ENCODE results near the gene SIN3B.

SIN3B gene

DNA sequence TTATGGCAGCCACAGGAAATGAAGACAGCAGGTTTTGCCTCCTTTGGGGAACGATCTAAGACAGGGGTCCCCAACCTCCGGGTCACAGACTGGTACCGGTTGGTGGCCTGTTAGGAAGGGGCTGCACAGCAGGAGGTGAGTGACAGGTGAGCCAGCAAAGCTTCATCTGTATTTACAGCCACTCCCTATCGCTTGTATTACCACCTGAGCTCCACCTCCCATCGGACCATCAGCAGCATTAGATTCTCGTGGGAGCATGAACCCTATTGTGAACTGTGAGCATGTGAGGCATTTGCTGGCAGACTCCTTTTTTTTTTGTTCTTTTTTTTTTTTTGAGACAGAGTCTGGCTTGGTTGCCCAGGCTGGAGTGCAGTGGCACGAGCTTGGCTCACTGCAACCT is 81.8 kb downstream of the SIN3B start:
- no peak for DNase-seq (ENCODE audit: low spot score)

GRCh38 chr19:16912780-16913179 is 83.6 kb downstream of the SIN3B start:
- no peak for DNase-seq (ENCODE audit: low spot score)

- DNase-seq (ENCODE audit: low spot score): no peak
Measured at GRCh38 chr19:16914421-16914820, 85.2 kb downstream of the SIN3B start.

DNA sequence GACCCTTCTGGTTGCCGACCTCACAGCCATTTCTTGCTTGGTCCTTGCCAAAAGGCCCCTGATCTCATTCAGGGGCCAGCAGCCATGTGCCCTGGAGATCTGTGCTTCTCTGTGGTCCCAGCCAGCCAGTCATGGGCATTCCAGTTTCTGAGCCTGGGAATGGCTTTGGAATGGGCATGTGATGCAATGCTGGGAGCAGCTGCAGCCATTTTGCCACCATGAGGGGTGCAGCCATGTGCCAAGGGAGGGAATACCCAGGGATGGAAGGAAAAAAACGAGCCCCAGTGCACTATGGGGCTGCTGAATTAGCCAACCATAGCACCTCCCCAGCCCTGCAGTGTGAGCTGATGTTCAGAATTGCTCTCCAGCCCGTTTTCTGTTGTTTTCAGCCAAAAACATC is 85.9 kb downstream of the SIN3B start:
- DNase-seq (ENCODE audit: low spot score): no peak

GRCh38 chr19:16915734-16916133 is 86.5 kb downstream of the SIN3B start:
- no peak for DNase-seq (ENCODE audit: low spot score)

- no peak for DNase-seq (ENCODE audit: low spot score)
Measured at GRCh38 chr19:16917401-16917800, 88.2 kb downstream of the SIN3B start.

GRCh38 chr19:16919496-16919895 is 90.3 kb downstream of the SIN3B start:
- no peak for DNase-seq (ENCODE audit: low spot score)

DNA sequence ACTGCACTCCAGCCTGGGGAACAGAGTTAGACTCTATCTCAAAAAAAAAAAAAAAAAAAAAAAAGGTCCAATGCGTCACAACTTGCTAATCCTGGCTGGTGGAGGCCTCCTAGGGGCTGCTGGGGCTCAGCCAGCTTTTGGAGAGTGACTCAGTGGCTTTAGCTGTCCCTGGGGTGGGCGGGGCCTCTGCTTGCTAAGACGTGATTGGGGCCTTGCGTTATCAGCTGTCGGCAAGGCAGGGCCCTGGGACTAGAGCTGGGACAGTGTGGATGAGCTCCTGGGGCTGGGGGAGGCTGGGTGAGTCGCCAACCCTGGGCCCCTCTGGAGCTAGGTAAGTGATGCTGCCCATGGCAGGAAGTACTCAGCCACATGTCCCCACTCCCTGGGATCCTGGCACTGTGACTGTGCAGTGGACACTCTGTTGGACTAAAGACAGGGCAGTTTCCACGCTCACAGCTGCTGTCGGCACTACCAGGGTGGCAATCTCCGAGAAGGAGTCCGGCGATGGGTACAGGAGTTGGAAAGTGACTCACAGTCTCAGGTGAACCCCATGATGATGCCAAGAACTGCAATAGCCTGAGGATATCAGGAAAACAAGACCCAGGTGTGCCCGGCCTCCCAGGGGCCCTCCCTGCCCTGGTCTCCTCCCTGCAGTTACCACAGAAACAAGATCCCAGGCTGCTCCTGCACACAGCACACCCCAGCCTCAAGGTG is 91.8 kb downstream of the SIN3B start:
- peak; percentile 12 for DNase-seq (ENCODE audit: low spot score)

DNA sequence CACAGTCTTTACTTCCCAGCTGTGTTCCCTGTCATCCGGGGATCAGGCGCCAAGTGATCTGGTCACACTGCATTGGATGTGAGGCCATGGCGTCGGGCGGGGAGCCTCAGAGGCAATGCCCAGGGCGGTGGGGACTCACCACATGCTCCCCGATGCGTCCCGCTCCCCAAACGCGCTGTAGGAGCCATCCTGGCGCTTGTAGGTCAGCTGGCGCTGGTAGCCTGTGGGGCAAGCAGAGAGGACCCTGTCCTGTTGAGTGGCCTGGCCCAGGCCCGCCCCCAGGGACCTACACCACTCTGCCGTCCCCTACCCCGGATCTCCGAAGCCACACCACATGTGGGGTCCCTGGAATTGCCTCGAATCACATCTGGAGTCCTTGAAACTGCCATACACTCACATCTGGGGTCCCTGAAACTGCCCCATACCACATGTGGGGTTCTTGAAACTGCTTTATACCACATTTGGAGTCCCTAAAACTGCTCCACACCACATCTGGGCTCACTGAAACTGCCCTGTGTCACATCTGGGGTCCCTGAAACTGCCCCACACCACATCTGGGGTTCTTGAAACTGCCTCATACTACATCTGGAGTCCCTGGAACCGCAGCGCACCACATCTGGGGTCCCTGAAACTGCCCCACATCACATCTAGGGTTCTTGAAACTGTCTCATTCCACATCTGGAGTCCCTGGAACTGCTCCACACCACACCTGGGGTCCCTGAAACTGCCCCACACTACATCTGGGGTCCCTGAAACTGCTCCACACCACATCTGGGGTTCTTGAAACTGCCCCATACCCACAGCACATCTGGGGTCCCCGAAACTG is 92.8 kb downstream of the SIN3B start:
- DNase-seq (ENCODE audit: low spot score): peak; percentile 22

DNA sequence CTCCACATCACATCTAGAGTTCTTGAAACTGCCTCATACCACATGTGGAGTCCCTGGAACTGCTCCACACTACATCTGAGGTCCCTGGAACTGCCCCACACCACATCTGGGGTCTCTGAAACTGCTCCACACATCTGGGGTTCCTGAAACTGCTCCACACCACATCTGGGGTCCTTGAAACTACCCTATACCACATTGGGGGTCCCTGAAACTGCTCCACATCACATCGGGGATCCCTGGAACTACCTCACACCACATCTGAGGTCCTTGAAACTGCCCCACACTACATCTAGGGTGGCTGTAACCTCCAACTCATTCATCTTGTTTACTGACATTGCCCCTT is 93.4 kb downstream of the SIN3B start:
- no peak for DNase-seq (ENCODE audit: low spot score)

GRCh38 chr19:16922949-16923348 is 93.8 kb downstream of the SIN3B start:
- DNase-seq (ENCODE audit: low spot score): peak; percentile 30

- DNase-seq (ENCODE audit: low spot score): peak; percentile 17
Measured at GRCh38 chr19:16927883-16928282, 98.7 kb downstream of the SIN3B start.

DNA sequence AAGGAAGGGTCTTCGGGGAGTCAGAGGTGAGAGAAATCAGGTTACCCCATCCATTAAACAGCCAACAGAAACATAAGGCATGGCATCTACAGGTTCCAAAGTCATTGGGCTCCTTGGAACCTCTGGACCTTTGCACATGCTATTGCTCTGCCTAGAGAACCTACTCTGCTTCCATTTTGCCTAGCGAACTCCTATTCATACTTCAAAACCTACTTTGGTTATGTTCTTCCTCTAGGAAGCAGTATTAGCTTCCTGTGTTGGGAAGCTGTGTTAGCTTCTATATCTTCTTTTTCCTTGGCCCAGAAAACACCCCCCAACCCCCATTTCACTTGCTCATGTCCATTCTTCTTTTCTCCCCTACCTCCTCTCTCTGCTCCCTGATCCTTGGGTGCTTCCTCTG is 99.2 kb downstream of the SIN3B start:
- no peak for DNase-seq (ENCODE audit: low spot score)

DNA sequence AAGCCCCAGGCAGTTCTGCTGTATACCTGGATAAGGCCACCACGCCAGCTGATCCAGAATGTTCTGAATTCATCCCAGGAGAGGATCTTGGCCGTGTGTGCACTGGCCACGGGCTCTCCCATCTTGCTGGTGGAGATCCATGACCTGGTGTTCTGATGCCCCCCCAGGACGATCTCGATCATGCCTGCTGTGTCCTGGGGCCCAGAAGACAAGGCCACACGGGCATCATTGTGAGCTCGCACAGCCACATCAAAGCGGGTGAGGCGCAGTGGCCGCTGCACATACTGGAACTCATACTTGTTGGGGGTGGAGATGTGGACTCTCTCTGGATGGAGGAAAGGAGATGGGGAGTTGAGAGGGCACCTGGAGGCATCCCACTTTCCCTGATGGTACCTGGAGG is 99.7 kb downstream of the SIN3B start:
- peak; percentile 10 for DNase-seq (ENCODE audit: low spot score)

Data from D341Med (cell line).